HG02938 (cell line): ENCODE measurements around the gene BRD9.
"Not testable (repeated sequence)": the region's sequence is repeated elsewhere in the genome, so short reads cannot be mapped to it uniquely, and the experiment has no call there.

ENCODE experiments used
- ATAC-seq: cut with Tn5 transposase; IDR thresholded peaks from one replicate; pipeline ENCODE4 v1.9.1; 2021; ENCODE audit warnings: mild to moderate bottlenecking, moderate library complexity; ENCODE audit not compliant: unreplicated experiment

The BRD9 gene

DNA sequence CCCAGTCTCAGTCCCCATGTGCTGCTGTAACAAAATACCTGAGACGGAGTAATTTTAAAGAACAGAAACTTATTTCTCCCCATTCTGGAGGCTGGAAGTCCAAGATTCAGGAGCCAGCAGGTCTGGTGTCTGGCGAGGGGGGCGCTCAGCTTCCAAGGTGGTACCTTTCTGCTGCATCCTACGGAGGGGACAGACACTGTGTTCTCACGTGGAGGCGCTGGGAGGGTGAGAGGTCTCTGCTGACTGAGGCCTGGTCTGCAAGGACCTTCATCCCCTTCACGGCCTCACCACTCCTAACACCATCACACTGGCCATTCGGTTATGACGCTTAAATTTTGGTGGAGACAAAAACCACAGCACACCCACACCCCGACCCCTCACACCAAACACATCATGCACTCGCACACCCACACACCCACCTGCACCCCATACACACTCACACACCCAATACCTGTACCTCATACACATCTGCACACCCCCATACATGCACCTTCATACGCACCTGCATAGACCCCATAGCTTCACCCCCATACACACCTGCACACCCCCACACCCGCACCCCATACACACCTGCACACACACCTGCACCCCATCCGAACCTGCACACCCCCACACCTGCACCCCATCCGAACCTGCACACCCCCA, 32.0 kb downstream of the BRD9 start:
- no peak for ATAC-seq

DNA sequence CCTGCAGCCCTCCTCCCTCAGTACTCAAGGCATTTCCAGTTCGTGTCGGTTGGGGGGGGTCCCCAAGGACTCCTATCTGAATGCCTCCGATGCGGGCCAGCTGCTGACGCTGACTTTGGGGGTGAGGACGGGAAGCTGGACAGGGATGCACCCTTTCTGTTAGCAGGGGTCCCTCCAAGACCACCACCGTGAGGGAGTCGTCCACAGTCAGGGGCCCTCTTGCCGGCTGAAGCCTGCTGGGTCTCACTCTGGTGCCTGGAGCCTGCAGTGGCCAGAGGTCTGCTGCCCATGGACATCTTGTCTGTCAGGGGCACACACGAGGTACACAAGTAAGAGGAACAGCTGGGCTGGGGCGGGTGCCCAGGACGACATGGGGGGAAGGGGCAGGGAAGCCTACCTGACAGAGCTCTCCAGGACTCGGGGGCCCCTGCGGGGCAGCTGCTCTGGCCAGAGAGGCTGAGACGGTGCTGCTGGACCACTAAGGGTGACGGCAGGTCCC, 32.8 kb downstream of the BRD9 start:
- ATAC-seq = no peak

DNA sequence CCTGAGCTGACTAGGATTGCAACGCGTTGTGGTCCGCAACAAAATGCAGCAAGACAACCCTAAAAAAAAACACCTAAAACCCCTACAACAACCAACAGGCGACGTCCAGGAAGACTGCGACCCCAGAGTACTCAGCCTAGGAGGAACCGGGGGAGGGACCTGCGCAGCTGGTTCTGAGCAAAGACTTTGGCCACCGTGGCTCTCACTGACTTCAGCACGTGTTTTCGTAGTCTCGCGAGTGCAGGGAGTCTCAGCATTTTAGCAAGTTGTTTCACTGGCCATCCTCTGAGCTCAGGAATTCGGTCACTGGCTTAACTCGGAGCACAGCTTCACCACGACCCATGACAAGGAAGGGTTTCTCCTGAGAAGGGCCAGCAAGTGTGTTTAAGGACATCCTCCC, 33.2 kb downstream of the BRD9 start:
- no peak for ATAC-seq

DNA sequence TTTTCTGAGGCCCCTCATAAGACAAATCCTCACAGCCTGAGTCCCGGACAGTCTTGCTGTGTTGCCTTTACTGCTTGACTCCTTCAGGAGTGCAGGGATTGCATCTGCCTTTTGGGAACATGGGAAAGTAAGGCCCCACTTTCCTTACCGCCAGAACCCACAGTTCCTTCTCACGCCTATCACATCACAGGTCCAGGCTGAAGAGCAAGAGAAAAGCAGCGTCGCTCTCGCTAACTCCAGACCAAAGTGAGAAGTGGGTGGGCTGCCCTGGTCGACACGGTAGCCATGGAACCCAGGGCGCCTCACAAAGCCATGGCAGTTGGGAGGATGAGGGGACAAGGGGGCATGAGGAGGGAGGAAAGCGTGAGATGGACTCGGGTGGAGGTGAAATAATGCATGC, 33.9 kb downstream of the BRD9 start:
- no peak for ATAC-seq

DNA sequence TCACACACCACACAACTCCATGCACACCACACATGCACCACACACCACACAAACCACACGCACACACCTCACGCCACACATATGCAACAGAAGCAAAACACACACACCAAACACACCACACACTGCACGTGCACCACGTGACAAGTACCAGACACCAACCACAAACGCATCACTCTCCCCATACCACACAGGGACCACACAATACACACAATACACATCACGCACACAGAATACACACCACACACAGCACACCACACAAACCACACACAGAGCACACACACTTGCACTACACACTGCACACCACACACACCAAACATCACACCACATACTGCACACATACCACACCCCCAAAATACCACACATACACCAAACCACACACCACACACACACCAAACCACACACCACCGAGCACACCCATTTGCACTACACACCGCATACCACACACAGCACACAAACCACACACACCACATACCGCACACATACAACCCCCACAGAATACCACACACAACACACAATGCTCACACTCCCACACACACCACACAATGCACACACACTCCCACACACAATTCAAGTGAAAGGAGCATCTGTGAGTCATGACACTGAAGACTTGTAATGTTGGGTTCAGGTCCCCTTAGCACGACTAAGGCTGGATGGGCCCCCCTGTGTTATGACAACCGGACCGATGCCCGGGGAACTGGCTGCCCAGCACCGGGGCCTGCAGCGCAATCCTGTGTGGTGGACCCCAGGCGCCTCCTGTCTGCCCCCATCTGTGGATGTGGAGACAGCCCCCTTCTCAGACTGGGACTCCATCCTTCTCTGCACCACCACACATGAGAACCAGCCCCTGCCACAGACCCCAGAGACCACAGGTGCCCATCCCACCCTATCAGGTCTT, 35.8 kb downstream of the BRD9 start:
- no peak for ATAC-seq

DNA sequence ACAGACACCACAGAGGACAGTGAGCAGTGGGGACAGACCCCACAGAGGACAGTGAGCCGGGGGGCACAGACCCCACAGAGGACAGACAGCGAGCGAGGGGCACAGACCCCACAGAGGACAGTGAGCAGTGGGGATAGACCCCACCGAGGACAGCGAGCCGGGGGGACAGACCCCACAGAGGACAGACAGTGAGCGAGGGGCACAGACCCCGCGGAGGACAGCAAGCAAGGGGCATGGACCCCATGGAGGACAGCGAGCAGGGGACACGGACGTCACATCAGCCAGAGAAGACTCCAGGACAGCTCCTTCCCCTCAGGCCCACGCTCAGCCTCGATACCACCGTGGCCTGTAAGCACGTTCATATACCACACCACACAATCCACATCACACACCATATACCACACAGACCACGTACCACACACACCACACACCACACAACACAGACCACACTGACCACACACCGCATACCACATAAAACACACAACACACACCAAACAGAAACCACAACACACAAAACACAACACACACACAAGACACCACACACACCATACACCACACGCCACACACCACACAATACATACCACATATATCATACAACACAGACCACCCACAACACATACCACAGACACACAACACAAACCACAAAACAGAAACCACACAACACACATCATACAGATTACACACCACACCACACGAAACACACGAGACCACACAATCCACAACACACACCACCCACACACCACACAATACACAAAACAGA, 36.6 kb downstream of the BRD9 start:
- no peak for ATAC-seq

DNA sequence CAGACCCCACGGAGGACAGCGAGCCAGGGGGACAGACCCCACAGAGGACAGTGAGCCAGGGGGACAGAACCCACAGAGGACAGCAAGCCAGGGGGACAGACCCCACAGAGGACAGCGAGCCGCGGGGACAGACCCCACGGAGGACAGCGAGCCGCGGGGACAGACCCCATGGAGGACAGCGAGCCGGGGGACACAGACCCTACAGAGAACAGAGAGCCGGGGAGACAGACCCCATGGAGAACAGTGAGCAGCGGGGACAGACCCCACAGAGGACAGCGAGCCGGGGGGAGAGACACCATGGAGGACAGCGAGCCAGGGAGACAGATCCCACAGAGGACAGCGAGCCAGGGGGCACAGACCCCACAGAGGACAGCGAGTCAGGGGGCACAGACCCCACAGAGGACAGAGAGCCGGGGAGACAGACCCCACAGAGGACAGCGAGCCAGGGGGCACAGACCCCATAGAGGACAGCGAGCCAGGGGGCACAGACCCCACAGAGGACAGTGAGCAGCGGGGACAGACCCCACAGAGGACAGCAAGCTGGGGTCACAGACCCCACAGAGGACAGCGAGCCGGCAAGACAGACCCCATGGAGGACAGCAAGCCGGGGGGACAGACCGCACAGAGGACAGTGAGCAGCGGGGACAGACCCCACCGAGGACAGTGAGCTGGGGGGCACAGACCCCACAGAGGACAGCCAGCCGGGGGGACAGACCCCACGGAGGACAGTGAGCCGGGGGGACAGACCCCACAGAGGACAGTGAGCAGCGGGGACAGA, 37.4 kb downstream of the BRD9 start:
- no peak for ATAC-seq

DNA sequence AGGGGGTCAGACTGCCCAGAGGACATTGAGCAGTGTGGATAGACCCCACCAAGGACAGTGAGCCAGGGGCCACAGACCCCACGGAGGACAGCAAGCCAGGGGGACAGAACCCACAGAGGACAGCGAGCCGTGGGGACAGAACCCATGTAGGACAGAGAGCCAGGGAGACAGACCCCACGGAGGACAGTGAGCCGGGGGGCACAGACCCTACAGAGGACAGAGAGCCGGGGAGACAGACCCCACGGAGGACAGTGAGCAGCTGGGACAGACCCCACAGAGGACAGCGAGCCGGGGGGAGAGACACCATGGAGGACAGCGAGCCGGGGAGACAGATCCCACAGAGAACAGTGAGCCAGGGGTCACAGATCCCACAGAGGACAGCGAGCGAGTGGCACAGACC, 38.4 kb downstream of the BRD9 start:
- no peak for ATAC-seq

DNA sequence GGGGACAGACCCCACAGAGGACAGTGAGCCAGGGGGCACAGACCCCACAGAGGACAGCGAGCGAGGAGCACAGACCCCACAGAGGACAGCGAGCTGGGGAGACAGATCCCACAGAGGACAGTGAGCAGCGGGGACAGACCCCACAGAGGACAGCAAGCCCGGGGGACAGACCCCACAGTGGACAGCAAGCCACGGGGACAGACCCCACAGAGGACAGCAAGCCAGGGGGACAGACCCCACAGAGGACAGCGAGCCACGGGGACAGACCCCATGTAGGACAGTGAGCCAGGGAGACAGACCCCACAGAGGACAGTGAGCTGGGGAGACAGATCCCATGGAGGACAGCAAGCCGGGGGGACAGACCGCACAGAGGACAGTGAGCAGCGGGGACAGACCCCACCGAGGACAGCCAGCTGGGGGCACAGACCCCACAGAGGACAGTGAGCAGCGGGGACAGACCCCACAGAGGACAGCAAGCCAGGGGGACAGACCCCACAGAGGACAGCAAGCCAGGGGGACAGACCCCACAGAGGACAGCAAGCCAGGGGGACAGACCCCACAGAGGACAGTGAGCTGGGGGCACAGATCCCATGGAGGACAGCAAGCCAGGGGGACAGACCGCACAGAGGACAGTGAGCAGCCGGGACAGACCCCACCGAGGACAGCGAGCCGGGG, 39.0 kb downstream of the BRD9 start:
- ATAC-seq = not testable (repeated sequence)

DNA sequence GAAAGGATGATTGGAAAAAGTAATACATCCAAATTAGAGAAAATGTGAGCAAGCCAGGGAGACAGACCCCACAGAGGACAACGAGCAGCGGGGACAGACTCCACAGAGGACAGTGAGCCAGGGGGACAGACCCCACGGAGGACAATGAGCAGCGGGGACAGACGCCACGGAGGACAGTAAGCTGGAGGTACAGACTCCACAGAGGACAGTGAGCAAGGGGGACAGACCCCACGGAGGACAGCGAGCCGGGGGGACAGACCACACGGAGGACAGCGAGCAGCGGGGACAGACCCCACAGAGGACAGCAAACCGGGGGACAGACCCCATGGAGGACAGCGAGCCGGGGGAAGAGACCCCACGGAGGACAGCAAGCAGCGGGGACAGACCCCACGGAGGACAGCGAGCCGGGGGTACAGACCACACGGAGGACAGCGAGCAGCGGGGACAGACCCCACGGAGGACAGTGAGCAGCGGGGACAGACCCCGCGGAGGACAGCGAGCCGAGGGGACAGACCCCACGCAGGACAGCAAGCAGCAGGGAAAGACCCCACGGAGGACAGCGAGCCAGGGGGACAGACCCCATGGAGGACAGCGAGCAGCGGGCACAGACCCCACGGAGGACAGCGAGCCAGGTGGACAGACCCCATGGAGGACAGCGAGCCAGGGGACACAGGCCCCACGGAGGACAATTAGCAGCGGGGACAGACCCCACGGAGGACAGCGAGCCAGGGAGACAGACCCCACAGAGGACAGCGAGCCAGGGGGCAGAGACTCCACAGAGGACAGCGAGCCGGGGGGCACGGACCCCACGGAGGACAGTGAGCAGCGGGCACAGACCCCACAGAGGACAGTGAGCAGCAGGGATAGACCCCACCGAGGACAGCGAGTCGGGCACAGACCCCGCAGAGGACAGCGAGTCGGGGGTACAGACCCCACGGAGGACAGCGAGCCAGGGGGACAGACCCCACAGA, 39.9 kb downstream of the BRD9 start:
- no peak for ATAC-seq

DNA sequence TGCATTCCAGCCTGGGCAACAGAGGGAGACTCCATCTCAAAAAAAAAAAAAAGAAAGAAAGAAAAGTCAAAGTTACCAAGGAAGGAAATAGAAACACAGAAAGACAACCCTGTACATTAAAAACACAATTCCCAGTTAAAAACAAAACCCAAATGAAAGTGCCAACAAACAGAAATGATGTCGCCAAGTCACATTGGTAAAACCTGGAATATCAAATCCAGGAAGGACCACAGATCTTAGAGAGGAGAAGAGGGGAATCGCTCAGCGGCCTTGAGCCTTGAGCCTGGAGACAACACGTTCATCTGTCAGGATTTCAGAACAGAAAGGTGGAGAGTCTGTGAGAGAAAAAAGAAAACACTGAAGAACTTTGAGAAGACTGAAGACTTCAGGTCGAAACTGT, 40.6 kb downstream of the BRD9 start:
- no peak for ATAC-seq

DNA sequence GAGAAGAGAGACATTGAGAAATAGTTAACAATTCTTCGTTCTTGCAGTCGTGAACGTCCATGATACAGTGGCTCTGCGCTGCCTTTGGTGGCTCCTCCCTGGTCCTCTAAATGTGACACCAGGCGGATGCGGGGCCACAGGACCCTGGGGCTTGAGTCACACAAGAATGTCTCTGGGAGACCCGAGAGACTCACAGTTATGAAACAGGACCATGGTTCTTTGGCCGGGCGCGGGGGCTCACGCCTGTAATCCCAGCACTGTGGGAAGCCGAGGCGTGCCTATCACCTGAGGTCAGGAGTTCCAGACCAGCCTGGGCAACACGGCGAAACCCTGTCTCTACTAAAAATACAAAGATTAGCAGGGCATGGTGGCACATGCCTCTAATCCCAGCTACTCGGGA, 41.0 kb downstream of the BRD9 start:
- no peak for ATAC-seq

DNA sequence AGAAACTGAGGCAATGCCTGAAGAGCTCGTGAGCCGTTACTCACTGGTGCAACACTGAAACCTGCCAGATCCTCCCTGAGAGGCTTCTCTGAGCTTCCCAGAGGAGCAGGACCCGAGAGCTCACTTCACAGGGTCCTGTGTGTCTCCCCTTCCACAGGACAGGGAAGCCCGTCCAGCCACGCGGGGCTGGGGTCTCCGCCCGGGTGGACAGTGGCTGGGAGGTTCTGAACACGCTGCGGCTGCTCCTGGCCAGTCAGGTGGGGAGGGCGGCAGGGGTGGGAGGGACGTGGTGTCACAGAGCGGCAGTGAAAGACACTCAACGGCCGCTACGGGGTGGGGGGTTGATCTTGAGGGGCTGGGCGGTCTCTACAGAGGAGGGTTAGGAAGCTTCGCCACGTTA, 41.5 kb downstream of the BRD9 start:
- no peak for ATAC-seq

DNA sequence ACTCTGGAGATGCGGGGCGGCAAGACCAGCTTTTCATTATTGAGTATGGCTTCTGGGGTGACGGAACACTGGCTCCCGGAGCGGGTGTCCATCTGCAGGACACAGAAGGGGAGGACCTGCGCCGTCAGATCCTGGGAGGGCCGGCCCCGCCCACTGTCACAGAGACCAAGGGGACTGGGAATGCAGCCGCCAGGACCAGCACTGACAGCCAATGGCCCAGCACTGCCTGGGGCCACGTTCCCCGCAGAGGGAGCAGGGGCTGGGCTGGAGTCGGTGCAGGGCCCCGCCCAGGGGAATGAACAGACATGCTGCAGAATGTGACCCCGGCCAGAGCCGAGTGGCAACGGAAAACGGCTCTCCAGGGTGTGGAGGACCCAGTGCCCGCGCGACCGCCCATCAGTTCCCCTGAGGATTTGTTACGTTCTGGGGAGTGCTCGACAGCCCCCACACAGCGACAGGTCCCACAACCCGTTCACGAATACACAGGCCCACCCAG, 42.0 kb downstream of the BRD9 start, which contains the start of gene ZDHHC11:
TSS of gene ZDHHC11 (minus strand) at position 476 of the 496 bp plus-strand sequence. CDS start at position 92, 384 bp downstream.
- no peak for ATAC-seq

DNA sequence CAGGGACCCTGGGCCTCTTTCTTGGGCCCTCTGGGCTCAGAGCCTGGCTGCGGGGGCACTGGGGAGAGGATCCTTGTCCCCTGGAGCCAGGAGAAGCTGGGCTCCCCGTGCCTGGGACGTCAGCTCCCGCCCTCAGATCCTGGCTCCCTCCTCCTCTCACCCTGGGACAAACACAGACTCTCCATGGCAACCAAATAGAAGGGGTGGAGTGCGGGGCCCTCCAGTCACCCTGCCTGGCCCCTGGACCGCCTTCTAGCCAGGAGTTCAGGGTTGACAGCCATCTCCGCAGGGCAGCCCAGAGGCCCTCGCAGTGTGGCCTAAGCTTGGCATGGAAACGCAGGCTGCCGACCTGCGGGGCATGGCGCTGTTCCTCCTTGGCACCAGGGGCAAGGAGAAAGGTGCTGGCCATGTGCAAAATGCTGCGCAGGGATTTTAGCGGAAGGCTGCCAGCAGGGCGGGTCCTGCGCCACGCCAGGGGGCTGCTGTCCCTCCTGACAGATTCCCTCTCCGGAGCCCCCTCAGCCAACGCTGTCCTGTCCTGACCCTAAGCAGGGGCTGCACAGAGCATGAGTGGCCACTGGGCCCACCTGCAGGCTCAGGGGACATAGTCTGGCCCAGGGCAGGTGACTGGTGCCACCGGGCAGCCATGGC, 42.8 kb downstream of the BRD9 start:
- no peak for ATAC-seq

DNA sequence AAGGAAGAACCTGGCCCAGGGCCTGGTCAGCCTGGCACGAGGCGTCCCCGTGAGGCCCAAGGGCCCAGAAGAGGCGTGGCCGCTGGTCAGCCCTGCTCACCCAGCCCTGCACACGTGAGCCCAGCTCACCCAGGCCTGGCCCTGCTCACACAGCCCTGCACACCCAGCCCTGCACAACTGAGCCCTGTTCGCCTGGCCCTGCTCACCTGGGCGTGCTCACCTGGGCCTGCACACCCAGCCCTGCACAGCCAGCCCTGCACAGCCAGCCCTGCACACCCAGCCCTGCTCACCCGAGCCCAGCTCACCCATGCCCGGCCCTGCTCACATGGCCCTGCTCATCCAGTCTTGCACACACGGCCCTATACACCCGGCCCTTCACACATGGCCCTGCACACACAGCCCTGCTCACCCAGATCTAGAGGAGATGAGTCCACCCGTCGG, 43.9 kb downstream of the BRD9 start:
- no peak for ATAC-seq

DNA sequence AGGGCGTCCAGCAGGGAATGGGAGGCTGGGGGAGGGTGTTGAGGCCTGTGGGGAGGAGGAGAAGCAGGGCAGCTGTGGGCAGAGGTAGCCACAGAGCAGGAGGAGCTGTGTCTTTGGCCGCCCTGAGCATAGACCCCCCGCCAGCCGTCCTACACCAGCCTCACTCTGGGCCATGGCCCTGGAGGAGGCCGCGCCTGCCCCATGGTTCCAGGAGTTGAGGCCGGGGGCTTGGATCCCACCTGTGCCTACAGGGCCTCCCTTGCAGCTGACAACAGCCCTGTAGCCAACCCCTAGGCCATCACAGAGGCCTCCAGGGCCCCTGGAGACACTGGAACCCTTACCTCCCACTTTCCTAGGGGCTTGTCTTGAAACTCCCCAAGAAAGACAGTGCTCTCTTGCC, 44.9 kb downstream of the BRD9 start:
- not testable (repeated sequence) for ATAC-seq

DNA sequence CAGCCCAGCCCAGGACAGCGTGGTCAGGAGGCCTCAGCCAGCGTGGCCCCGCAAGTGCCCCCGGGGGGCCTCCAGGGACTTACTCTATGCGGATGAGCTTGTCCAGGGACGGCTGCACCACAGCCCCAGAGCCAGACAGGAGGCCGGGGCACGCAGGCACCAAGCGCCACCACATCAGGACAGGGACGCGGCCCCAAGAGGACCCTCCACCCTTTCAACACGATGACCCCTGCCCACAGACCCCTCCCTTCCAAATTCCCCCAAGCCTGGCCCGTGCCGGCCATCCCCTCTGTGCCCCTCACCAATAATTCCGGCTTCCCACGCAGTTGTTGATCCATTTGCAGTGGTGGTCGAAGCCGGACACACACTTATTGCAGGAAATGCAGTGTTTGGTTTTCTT, 45.4 kb downstream of the BRD9 start:
- ATAC-seq = not testable (repeated sequence)
